PC-3 (cell line): Measurements from ENCODE around the gene FAM98C.

Experiments used
- CTCF ChIP-seq: fragments of 300-600 bp; sonication (generic); conservative IDR thresholded peaks from 2 replicates; pipeline ENCODE4 v1.5.1; 2017; ENCODE audit warnings: antibody characterized with exemption, low read depth, mild to moderate bottlenecking, low read length
- EZH2phosphoT487 ChIP-seq: fragments of 300-600 bp; sonication (generic); IDR thresholded peaks from 2 replicates; pipeline ENCODE4 v1.6.1; 2018; ENCODE audit warnings: mild to moderate bottlenecking, antibody characterized with exemption, low read length, borderline replicate concordance

DNA sequence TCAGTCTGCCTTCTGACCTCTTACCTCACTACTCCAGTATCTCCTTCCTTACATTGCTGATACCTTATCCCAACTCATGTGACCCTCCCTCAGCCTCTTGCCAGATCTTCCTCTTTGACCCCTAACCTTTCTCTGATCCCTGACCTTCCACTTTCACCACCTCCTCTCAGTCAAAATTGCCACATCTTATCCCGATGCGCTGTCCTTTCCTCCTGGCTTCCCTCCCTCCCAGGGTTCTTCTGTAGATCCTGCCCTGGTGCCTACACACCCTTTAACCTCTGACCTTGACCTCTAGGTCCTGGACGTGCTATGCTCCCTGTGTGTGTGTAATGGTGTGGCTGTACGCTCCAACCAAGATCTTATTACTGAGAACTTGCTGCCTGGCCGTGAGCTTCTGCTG is 54.3 kb downstream of the FAM98C start:
- TF ChIP-seq CTCF: no peak
- TF ChIP-seq EZH2phosphoT487: no peak
